ENCODE data around the gene SBF2.
"Not testable (repeated sequence)": the region's sequence is repeated elsewhere in the genome, so short reads cannot be mapped to it uniquely, and the experiment has no call there.

Gene SBF2

DNA sequence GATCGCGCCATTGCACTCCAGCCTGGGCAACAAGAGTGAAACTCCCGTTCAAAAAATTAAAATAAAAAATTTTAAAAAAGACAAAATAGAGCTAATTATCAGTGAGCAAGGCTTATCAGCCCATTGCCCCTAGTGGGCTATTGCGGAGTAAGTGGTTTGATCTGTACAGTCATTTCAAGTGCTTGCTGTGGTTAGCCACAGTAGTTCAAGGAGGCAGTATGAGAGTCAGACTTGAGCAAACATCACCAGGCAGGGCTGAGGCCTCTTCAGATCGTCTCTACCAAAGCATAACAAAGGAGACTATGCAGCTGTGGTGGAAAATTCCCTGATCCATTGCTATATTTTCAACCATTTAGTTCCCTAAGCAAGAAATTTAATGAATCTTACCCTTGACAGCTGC lies 4.3 kb upstream of the SBF2 start:
- peak; percentile 97 for DNase-seq

DNA sequence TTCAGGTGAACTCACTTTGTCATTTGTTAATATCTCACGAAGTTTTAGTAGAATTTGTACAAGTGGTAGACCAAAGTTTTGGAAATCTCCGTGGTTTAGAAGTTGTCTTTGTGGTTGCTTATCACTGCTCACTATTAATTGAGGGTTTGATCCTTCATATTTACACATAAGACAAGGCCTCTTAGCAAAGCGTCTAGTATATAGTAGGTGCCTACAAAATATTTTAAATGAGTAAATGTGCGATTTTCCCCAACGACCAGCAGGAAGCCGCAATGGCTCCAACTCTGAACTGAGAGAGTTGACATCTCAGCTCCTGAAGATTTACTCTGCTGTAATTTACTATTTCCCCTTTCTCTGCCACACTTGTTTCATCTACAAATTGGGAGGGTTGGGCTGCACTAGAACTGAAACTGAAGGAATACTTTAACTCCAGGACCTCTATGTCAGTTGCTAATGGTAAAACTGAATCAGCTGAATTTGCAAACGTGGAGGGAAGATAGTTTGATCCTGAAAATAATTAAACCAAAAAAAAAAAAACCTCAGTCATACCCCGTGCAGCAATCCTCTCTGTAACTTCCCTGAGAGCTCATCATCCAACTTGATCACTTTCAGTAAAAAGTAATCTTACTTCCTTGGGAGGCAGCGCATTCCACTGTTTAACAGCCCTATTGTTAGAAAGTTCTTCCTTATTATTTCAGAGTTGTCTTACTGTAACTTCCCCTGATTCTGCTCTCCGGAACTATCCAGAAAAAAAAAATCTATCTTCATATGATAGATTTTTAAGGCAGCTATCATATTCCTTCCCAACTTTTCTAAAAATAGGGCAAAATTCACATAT lies 1.3 kb upstream of the SBF2 start:
- DNase-seq = no peak

DNA sequence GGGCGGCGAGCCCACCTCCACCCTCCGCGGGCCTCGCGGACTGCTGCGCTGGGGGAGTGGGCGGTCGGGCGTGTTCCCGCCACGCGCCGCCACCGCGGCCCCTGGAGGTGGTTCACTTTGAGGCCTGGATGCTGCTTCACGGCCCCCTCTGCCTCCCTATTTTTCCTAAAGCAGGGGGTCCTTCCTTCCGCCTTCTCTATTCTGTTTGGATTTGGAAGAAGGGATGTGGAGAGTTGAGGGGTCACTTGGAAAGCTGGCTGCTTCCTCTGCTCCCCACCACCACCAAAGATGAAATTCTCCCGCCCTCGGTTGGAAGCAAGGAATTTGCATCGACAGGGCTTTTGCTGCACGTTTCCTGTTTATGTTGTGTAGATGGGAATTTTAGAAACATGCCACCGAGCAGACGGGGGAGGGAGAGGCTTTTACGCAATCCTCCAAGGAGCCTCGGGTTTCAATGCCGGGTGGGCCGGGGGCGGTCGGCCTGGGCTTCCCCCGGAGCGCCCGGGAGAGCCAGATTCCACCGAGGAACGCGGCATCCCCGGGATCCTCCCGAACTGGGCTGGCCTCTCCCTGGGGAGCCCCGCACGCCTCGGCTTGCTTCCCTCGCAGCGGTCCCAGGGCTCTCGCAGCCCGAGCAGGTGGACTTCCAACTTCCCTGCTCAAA lies 403 bp upstream of the SBF2 start:
- DNase-seq = no peak

DNA sequence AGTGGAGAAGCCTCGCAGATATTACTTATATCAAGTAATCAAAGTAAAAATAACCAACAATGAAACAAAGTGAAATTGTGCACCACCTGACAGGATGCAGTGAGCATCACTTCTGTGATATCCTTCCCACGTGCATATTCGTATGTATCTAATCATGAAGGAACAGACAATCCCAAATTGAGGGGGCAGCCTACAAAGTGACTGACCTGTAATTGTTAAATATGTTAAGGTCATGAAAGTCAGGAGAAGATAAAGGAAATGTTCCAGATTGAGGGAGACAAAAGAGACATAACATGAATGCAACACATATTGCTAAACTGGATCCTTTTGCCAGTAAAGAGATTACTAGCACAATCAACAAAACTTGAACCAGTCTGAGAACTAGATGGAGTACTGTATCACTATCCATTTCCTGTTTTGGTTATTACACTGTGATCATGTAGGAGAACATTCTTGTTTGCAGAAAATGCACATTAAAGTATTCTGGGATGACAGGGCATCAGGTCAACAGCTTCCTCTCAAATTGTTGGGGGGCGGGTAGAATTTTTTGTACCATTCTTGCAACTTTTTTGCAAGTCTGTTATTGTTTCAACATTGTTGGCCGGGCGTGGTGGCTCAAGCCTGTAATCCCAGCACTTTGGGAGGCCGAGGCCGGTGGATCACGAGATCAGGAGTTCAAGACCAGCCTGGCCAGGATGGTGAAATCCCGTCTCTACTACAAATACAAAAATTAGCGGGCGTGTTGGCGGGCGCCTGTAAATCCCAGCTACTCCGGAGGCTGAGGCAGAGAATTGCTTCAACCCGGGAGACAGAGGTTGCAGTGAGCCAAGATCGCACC lies 2.0 kb downstream of the SBF2 start:
- DNase-seq = no peak

DNA sequence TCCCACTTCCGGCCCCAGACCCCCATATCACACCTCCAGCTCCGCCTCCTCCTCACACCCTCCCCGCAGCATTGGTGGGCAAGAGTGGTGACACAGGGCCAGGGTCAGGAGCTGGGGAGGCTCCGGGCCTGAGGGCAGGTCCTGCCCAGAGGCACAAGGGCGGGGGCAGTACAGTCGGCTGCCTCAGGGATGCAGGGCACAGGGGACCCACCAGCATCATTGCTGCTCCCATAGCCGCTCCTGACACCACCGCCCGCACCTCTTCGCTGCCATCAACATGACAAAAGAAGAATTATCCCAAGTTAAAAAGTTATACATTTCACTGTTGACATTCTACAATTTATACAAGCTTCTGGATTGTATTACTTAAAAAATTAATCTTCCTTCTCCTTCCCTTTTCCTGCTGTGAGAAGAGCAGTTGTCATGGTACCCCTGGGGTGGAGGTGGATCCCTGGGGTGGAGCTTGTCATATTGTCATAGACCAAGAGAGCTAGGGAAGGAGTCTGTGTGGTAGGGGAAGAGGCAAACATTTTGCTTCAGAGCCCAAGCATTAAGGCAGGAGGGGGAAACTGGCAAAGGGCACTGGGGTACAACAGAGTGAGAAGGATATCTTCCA lies 4.1 kb downstream of the SBF2 start:
- no peak for DNase-seq

DNA sequence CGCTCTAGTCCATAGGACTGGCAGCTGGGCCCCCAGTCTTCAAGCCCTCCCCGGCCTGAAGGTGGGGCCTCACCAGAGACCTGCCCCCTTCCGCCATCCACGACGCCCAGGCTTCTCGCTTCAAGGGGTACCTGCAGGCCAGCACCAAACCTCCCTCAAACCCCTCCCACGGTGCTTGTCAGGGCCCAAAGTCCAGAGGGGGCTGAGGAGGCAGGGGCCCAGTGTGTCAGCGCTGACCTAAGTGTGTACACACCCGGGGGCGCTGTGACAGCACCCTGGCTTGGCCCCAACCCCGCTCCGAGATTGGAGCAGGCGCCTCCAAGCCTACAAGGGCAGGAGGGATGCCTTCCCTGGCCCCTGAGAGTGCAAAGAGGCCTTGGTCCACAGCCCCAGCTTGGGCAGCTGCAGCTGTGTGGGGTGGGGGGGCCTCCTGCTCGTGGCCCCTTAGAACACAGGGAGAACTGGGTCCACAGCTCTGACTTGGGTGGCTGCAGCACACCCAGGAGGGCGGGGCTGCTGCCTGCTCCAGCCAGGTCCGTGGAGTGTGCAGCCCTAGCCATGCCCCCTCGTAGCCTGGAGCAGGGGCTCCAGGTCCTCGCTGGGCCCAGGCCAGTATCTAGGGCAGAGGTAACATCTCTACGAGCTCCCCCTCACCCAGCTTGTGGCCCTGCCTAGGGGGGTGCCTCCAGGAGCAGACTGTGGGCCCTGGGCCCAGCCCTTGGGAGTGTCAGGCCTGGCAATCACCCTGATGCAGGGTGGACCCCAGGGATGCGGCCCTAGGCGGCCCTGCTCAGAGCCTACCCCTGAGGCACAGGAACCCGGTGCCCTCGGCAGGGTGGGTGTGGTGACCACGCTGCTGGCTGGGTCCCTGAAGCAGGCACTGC lies 4.9 kb downstream of the SBF2 start:
- no peak for DNase-seq

DNA sequence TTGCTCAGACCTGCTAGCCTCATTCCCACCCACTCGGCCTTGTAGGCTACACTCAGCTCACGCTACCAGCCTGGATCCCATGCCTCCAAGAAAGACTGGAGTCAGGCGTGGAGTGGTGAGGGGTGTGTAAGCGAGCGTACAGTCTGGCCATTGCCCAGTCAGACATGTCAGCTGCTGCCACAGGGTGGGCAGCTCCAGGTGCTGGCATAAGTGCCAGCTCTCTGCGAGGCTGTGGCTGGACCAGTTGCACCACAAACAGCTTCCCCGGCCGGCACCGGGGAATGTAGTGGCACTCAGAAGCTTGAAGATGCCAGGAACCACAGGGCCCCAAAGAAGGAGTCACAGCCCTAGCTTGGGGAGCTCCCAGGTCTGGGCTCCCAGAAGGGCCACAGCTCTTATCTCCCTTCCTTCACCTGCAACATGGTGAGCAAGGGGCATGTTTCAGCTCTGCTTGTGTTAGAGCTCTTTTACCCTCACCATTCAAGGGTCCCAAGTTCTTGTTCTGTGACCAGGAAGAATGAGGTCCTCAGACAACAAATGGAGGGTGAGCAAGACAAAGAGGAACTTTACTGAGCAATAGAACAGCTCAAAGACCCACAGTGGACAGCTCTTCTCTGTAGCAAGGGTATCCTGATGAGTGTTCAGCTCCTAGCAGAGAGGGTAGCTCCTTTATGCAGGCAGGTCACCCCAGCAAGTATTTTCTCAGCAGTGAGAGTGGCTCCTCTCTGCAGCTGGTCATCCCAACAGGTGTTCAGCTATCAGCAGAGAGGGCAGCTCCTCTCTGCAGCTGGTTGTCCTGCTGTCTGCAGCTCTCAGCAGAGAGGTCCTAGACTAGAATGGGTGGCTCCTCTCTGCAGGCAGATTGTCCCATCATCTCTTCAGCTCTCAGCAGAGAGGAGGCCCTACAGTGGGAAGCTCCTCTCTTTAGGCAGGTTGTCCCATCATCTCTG lies 6.0 kb downstream of the SBF2 start:
- DNase-seq = no peak

DNA sequence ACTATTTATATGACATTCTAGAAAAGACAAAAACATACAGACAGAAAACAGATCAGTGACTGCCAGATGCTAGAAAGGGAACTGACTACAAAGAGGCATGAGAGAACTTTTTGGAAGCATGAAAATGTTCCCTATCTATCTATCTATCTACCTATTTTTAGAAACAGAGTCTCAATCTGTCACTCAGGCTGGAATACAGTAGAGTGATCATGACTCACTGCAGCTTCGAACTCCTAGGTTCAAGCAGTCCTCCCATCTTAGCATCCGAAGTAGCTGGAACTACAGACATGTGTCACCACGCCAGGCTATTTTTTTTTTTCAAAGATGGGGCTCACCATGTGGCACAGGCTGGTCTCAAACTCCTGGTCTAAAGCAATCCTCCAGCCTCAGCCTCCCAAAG lies 6.9 kb downstream of the SBF2 start:
- no peak for DNase-seq

DNA sequence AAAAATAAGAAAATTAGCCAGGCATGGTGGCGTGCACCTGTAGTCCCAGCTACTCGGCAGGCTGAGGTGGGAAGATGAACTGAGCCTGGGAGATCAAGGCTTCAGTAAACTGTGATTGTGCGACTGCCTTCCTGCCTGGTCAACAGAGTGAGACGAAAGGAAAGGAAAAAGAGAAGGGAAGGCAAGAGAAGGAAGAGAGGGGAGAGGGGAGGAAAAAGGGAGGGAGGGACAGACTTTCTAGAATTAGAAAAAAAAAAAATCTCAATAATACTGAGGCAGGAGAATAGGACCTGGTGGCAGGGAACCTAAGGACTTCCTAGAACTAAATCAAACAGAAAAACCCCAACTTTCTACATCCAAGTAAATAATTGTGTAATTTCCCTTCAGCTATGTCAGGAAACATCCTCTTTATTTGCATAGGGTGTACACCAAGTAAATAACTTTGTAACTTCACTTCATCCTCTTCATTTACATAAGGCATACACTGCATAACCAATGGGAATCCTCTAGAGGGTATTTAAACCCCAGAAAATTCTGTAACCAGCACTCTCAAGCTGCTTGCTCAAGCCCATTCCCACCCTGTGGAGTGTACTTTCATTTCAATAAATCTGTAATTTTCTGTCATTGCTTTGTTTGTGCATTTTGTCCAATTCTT lies 8.7 kb downstream of the SBF2 start:
- no peak for DNase-seq

DNA sequence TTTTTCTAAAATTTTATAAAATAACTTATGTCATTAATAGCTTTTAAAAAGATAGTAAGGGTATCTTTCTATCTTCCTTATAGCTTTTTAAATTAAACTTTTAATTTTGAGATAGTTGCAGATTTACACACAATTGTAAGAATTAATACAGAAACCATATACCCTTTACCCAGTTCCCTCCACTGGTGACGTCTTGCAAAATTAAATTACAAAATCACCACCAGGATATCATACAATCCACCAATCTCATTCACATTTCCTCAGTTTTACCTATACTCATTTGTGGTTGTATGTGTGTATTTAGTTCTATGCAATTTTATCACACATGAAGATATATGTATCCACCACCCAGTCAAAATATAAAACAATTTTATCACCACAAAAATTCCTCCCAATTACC lies 10.0 kb downstream of the SBF2 start:
- no peak for DNase-seq

DNA sequence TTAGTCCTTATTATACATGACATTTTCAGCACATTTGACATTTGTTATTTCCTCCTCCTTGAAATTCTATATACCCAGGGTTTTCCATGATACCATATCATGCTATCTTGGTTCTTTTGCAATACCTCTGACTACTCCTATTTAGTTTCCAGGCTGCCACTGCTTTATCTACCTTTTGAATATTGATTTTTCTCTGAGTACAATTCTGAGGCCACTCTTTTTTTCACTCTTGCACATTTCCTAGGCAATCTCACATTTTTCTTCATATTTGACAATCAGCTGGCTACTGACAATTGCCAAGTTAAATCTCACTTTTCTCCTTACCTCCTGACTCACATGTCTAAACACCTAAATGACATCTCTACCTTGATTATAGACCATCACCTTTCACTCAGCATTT lies 11.9 kb downstream of the SBF2 start:
- DNase-seq = no peak

DNA sequence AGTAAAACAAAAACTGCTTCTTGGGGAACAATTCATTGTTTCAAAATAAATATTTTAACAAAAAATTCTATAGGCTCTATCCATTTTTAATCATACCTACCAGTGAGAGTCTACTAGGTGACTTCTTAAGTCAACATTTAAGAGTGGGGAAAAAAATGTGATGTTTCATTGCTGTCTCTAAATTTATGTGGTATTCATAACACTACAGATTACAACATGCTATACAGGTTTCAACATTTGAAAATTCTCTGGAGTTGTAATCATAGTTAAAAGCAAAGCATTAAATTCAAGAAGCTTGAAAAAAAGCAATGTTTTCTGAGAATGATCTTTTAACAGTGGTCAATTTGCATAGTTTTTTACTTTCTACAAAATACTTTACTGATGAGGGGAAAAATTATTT lies 18.3 kb downstream of the SBF2 start:
- DNase-seq = no peak

DNA sequence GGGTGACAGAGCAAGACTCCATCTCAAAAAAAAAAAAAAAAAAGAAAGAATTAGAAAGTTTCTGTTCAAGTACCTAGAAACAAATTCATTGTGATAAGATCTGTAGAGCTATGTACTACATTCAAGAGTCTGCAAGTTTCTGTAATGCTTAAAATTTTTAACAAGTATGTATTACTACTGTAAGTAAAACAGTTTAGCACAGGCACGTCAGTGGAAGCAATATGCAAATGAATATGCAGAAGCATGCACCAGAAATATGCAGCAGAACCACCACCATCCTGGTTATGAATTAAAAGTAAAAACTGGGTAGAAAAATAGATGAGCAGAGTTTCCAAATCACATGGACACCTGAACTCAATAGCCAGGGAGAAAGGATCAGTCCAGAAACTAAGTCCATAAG lies 19.3 kb downstream of the SBF2 start:
- no peak for DNase-seq

DNA sequence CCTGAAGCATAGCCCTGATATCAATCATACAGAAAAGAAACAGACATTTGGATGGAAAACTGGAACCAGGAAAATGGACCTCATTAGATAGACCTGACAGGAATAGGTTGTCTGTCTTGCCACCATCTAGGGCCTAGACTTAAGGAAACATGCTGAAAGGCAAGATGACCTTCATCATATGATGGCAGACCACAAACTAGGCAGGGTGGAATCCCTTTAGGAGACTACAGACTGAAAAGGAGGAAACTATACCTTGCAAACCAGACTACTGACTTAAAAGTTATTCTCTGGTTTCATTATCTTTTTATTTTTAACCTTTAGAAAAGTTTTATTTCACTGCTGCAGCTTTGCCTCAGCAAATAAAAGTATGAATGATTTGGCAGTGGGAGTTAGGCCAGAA lies 20.3 kb downstream of the SBF2 start:
- DNase-seq = no peak

DNA sequence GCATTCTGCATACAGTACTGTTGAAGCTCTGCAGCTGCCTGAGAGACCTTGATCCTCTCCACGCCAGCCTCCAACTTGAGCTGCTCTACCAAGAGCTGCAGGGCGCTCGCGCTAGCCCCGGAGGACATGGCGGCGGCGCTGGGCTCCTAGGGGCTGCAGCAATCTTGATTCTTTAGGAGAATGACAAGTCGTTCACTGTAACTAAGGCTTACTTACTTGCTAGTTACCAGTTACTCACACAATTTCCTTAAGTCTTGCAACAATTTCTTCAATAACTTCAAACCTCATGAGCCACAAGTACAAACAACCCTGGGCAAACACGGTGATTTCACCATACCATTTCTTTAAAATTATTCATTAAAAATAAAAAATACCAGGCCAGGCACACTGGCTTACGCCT lies 21.9 kb downstream of the SBF2 start:
- DNase-seq = no peak

DNA sequence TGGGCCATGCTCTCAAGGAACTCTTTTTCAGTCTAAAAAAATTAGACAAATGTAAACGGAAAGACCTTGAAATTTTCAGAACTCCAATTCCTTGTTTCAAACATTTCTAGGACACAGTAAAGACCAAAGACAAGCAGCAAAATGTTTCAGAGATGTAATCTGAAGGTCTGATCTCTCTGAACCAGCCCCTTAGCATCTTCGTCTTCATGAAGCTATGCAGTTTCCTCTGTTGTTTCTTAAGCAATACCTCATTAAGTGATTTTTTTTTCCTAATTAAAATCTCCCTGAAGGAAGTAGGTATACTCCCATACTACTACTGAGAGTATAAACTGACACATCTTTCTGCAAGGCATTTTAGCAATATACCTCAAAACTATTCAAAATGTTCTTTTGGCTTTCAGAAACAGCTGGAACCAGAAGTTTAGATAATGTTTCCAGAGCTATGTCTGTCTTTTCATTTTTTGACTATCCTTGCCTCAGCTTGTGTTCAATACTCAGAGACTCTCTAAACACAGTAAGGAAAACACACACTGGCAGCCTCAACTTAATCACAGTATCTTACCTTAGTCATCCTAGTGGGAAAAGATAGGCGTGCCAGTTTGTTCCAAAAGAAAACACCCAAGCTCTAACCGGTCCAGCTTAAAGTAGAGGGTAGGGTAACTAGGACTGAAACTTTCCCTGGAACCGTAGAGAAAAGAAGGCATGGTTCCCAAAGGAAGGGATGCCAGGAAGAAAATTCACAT lies 25.1 kb downstream of the SBF2 start:
- no peak for DNase-seq

DNA sequence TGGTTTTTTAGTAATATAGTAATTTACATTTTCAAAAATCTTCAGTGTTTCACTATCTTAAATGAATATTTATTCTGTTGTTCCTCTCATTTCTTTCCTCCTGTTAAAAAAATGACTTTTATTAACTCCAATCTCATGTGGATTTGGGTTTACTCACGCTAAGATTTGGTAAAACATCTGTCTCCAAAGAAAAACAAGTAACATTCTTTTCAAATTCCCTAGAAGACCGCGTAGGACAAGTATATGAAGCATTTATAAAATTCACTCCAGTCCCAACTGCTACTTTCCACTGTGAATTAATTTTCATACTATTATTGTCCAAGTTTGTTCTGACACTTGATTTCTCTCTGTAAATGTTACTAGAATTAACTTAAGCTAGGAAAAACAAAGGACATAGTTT lies 26.2 kb downstream of the SBF2 start:
- no peak for DNase-seq

DNA sequence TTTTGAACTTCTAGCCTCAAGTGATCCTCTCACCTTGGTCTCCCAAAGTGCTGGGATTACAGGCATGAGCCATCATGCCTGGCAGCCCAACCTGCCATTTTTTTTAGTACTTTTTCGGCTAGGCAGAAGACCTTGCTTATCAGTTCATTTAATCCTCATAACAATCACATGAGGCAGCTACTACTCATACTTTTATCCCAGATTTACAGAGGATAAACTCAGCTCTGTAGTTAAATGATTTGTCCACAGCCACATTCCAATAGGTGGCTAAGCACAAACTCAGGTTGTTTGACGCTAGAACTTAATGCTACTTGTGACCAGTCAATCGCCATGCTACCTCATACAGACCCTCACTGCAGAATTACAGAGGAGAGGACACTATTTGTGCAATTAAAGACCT lies 28.1 kb downstream of the SBF2 start:
- no peak for DNase-seq

DNA sequence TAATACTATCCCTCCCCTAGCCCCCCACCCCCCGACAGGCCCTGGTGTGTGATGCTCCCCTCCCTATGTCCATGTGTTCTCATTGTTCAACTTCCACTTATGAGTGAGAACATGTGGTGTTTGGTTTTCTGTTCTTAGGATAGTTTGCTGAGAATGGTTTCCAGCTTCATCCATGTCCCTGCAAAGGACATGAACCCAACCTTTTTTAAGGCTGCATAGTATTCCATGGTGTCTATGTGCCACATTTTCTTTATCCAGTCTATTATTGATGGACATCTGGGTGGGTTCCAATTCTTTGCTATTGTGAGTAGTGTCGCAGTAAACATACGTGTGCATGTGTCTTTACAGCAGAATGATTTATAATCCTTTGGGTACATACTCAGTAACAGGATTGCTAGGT lies 29.3 kb downstream of the SBF2 start:
- DNase-seq = not testable (repeated sequence)

DNA sequence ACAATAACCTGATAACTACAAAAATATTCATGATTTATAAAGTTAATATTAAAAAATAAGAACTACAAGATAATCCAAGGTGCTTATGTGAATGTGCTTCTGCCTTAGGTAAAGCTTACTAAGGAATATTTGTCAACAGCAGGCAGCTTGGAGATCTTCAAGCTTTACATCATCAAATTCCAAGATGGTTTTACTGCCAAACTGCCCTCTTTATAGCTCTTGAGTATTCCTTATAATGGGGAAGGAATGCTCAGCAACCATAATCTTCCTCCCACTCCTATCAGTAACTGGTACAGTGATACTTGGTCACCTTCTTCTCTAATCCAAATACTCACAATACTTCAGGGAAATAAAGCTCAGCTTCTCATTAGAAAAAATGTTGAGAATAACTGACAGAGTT lies 30.1 kb downstream of the SBF2 start:
- DNase-seq = no peak

All from NCI-H2029 treated with DMSO at 0.1 percent for 48 hours (cell line).